Middle frontal gyrus (tissue), 1 donor: ENCODE measurements around the gene ITGA1.
"Not testable (repeated sequence)": the region's sequence is repeated elsewhere in the genome, so short reads cannot be mapped to it uniquely, and the experiment has no call there.

Experiments
- DNase-seq: peaks from one replicate; pipeline ENCODE4 v3.0.0-alpha.2; 2015; ENCODE audit warnings: low spot score; ENCODE audit errors: extremely low spot score

ITGA1 gene

DNA sequence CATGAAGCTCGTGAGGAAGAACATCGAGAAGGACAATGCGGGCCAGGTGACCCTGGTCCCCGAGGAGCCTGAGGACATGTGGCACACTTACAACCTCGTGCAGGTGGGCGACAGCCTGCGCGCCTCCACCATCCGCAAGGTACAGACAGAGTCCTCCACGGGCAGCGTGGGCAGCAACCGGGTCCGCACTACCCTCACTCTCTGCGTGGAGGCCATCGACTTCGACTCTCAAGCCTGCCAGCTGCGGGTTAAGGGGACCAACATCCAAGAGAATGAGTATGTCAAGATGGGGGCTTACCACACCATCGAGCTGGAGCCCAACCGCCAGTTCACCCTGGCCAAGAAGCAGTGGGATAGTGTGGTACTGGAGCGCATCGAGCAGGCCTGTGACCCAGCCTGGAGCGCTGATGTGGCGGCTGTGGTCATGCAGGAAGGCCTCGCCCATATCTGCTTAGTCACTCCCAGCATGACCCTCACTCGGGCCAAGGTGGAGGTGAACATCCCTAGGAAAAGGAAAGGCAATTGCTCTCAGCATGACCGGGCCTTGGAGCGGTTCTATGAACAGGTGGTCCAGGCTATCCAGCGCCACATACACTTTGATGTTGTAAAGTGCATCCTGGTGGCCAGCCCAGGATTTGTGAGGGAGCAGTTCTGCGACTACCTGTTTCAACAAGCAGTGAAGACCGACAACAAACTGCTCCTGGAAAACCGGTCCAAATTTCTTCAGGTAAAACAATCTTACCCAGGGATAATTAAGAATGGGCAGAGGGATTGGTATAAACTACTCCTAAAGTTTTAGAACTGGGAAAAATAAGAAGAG lies 12.9 kb downstream of the ITGA1 start:
- no peak for DNase-seq

GRCh38 chr5:52801329-52801728 lies 13.6 kb downstream of the ITGA1 start:
- no peak for DNase-seq

DNA sequence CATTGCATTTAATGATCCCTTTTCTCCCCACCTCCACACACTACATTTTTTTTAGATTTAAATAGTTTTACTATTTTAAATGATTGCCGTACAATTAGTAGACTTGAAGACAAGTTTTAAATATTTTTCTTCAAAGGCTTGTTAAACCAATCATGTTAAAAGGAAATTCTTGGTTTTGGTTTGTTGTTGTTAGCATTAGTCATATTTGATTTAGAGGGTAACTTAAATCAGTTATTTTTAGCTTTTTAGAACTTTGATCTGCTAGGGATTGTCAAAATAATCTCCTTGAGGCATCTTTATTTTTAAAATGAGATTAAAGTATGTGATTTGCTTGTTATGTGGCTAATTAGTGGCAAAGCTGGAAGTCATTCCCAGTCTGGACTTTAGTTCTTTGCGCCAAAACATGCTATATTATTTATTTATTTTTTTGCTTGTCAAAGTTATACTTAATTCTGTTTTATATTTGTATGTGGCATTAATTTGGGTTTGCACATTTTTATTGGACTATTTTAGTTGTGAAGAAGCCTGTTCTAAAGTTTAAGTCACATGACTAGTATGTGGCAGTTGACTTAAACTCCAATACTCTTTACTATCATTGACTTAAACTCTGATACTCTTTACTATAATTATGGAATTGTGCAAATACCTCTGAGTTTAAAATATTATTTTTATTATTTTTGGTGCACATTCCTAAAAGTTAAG lies 14.7 kb downstream of the ITGA1 start:
- DNase-seq = no peak

GRCh38 chr5:52802974-52803336 lies 15.2 kb downstream of the ITGA1 start:
- DNase-seq = no peak

DNA sequence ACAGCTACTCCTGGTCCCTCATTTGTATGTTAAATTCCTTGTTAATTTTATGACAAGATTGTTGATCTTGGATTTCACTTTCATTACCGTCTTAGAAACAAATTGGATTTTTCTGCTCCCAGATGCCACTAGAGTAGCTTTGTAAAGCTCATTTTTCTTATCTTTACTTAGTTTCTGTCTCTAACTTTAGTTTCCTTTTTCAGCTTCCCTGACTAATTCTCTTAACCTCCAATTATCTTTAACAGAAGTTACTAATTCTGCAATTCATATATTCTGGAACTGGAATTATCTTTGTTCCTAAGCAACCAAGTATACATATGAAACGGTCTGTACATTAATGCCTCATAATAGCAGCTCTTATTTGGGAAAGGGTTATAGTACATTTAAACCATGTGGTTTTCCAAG lies 16.7 kb downstream of the ITGA1 start:
- DNase-seq = no peak

DNA sequence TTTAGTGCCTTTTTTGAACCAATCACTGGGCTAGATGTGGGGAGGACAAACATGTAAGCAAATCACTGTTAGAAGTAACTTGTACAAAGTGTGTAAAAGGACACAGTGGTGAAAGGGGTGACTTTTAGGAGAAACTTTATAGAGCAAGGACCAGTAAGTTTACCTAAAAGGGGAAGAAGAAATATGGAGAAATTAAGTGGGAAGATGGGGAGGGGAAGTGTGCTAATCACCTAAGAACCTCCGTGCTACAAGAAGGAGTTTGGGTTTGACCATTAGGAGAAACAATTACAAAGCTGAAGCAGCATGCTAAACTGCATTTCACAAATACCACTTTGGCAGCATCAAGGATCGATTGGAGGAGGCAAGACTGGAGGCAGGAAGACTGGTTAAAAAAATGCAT lies 17.3 kb downstream of the ITGA1 start:
- DNase-seq = no peak

DNA sequence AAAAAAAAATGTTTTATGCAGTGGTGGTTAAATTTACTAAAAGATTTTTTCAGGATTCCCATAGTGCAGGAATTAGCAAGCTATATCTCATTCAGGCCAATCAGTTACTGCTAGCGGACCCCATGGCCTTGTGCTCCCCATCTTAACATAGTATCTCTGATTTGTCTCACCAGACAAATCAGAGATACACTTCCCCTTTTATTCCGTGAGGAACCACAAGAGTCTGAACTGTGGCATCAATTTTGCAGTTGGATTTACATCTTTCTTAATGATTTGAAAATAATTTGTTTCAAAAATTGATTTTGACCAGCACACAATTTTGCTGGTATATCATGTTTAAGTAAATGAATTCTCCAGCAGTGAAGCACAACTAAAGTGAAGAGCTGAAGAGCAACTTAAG lies 17.9 kb downstream of the ITGA1 start:
- DNase-seq = no peak

GRCh38 chr5:52807037-52807436 lies 19.3 kb downstream of the ITGA1 start:
- no peak for DNase-seq

DNA sequence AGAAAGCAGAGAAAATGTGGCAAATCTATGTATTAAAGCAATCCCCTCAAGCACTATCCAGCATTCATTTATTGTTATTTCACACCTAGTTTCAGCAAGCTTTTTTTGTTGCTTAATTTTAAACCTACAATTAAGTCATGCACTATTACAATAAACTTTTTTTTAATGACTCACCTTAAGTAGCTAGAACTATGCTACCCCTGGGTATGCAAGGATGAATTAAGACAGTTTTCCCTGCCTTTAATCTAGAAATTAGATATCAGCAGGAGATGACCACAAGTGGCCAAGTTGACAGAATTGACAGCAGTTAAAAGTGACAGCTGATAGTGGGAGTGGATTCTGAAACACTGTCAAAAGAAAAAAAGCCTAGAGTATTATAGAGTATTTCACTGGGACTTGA lies 20.0 kb downstream of the ITGA1 start:
- DNase-seq = no peak

DNA sequence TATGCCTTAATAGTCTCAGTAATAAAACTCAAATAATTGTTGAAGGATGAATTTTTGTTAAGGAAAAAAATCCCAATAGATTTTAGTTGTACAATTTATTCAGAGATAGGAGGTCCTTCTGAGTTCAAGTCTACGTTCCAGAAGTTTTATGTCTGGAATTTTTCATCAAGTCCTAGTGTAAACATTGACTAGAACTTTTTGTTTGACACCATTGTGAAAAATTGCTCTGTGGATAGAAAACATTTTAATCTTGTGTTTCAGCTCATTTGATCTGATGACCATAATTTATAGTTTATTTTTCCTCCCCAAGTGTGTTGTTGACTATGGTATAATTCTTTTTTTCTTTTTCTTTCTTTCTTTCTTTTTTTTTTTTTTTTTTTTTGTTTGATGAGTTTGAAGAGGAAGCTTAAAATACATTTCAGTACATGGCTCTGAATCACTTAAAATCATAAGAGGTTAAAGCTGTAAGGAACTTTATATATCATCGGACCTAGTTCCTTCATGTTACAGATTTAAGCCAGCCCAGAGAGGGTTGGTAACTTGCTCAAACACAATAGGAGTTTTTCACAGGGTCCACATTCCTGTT lies 20.7 kb downstream of the ITGA1 start:
- no peak for DNase-seq

DNA sequence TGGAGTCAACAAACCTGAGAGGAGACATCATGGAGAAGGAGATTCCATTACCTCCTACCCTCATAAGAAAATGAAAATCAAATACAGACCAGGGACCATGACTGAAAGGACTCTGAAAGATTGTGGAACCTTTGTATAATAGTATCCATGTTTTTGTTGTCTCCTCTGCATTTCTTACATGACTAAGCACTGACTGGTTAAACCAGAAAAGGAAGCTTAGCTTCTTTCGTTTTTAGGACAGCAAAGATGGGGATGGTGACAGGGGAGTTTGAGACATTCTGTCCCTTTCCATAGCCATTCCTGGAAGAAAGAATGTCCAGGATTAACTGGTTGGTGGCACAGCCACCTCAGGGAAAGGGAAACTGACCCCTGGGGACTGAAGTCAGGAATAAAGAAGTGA lies 22.2 kb downstream of the ITGA1 start:
- DNase-seq = no peak

GRCh38 chr5:52810426-52810825 lies 22.7 kb downstream of the ITGA1 start:
- no peak for DNase-seq

GRCh38 chr5:52811067-52811749 lies 23.5 kb downstream of the ITGA1 start:
- DNase-seq = no peak

- no peak for DNase-seq
Measured at GRCh38 chr5:52814352-52815148, 26.8 kb downstream of the ITGA1 start.

GRCh38 chr5:52817818-52818217 lies 30.1 kb downstream of the ITGA1 start:
- no peak for DNase-seq

DNA sequence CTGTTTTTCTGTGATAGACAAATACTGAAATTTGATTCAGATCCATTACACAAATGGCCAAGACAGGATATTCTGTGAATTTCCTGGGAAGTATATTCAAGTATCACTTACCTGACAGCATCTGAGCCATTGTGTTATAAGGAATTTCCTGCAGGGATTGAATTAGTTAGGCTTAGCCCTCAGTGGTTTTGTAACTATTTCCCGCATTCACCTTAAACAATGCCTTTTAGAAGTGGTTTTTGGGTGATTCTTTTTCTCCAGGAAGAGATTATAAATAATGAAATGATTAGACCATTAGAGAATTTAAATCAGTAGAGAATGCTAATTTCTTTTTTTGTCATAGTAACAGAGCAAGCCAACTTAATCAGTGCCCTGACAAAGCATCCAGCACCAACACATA lies 30.6 kb downstream of the ITGA1 start:
- no peak for DNase-seq

DNA sequence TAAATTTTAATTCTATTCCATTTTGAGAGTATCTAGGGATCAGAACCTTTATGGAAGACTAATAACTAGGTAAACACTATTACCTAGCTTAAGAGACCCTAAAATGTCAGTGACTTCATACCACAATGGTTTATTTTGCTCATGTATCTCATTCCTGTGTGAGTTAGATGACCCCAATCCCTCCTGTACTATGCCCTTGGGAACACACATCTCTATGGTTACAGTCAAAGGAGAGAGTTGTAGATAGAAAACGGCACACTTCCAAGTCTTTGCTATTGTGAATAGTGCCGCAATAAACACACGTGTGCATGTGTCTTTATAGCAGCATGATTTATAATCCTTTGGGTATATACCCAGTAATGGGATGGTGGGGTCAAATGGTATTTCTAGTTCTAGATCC lies 31.1 kb downstream of the ITGA1 start:
- not testable (repeated sequence) for DNase-seq

DNA sequence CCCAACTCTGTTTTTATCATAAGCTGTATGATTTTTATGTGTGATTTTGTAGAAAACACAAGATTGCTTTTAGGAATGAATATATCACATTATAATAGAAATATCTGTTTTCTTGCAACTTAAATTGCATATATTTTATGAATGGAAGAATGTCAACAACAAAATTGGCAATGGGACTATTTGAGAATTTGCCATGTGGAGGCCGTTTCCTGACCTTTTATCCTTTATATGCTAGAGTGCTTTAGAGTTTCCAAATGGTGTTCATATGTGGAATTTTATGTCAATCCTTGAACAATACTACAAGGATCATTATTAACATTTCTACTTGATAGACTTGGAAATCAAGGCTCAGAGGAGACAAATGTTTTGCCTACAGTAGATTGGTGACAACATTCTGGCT lies 34.2 kb downstream of the ITGA1 start:
- no peak for DNase-seq

DNA sequence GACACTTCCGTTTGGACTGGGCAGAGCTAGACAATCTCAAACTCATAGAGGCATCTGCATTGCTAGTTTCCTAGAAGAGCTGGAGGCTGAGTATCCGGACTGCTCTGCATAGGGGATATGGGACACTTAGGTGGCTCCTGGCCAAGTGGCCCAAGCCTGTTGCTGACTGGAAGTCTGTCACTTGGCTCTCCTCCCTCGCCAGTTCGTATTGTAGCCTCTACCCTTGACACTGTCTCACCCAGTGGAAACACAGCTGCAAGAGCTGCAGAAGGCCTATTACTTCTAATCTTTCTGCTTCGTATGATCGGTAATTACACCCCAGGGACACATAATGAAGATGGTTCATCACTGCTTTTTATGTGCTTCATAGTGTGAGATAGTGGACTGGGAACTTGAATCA lies 34.7 kb downstream of the ITGA1 start:
- no peak for DNase-seq

GRCh38 chr5:52824827-52825226 lies 37.1 kb downstream of the ITGA1 start:
- no peak for DNase-seq

GRCh38 chr5:52825826-52826225 lies 38.1 kb downstream of the ITGA1 start:
- DNase-seq = no peak
